SK-N-SH (cell line): ENCODE data around the gene SLC7A14.

ENCODE experiments used
- GABPA ChIP-seq: IDR thresholded peaks from 2 replicates; pipeline ENCODE4 v1.4.0; 2012; ENCODE audit warnings: low read depth, mild to moderate bottlenecking
- POLR2AphosphoS5 ChIP-seq: IDR thresholded peaks from 2 replicates; pipeline ENCODE4 v1.6.1; 2012; ENCODE audit warnings: low read depth, low read length
- RXRA ChIP-seq: IDR thresholded peaks from 2 replicates; pipeline ENCODE4 v1.4.0; 2012; ENCODE audit warnings: low read depth, mild to moderate bottlenecking, borderline replicate concordance
- SMC3 ChIP-seq: IDR thresholded peaks from 2 replicates; pipeline ENCODE4 v1.6.1; 2012; ENCODE audit warnings: low read depth, low read length, improper control_type of control experiment
- TAF1 ChIP-seq: IDR thresholded peaks from 2 replicates; pipeline ENCODE4 v1.6.1; 2012; ENCODE audit warnings: low read depth, mild to moderate bottlenecking, low read length, moderate library complexity, borderline replicate concordance
- TEAD4 ChIP-seq: IDR thresholded peaks from 2 replicates; pipeline ENCODE4 v1.4.0; 2012; ENCODE audit warnings: mild to moderate bottlenecking, borderline replicate concordance; ENCODE audit not compliant: insufficient read depth
- TF ChIP-seq, protein P1 (sequence below): IDR thresholded peaks from 2 replicates; pipeline ENCODE4 v1.4.0; 2012; ENCODE audit warnings: low read depth
- TF ChIP-seq, protein P2 (sequence below): fragments of 150-350 bp; IDR thresholded peaks from 2 replicates; pipeline ENCODE4 v1.6.1; 2017; ENCODE audit warnings: antibody characterized with exemption, low read length, low read depth, borderline replicate concordance
- TF ChIP-seq, protein P3 (sequence below): fragments of 200-600 bp; sonication (generic); IDR thresholded peaks from 2 replicates; pipeline ENCODE4 v1.6.1; 2017; ENCODE audit warnings: antibody characterized with exemption, mild to moderate bottlenecking, moderate library complexity

DNA sequence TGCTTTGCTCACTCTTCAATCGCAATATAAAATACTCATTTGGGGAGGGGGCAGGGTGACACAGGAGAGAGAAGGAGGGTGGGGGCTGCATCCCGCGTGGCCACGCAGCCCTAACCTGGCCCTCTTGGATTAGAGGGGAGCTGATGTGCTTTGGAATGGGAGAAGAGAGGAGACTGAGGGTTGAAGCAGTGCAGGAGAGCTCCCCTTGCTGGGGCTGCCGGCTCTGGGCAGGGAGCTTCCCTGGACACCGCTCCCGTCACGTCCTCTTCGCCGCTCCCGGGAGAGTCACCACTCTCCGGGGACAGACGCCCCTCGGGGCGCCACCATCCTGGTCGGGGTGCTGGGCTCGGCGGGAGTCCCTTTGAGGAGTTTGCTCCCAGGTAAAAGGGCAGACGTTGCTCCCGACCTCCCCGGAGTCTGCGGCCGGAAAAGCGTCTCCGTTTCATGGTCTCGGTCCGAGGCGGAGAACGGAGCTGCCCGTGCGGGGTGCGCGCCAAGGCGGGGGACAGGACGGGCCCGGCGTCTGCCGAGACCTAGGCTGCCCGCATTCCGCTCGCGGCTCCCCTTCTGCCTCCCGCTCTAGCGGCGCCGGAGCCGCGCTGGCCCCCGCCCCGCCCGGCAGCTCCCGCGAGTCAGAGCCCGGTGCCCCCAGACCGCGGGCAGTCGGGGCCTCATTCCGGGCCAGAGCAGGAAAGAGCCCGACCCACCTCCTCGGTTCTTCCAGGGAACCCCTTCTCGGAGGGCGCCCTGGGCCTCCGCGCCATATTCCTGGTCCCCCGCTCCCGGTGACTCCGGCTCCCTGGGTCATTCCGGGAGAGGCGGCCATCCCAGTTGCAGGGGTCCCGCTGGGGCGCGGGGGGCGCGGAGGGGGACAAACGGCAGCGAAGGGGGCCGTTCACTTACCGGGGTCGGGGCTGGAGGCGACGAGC is 603 bp downstream of the SLC7A14 start:
- TF ChIP-seq TAF1 (no peak), SMC3 (no peak), GABPA (no peak), POLR2AphosphoS5 (no peak), TEAD4 (no peak), RXRA (no peak)
- TF ChIP-seq, protein P1, sequence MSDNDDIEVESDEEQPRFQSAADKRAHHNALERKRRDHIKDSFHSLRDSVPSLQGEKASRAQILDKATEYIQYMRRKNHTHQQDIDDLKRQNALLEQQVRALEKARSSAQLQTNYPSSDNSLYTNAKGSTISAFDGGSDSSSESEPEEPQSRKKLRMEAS = no peak
- TF ChIP-seq, protein P2, sequence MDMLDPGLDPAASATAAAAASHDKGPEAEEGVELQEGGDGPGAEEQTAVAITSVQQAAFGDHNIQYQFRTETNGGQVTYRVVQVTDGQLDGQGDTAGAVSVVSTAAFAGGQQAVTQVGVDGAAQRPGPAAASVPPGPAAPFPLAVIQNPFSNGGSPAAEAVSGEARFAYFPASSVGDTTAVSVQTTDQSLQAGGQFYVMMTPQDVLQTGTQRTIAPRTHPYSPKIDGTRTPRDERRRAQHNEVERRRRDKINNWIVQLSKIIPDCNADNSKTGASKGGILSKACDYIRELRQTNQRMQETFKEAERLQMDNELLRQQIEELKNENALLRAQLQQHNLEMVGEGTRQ = no peak
- TF ChIP-seq, protein P3, sequence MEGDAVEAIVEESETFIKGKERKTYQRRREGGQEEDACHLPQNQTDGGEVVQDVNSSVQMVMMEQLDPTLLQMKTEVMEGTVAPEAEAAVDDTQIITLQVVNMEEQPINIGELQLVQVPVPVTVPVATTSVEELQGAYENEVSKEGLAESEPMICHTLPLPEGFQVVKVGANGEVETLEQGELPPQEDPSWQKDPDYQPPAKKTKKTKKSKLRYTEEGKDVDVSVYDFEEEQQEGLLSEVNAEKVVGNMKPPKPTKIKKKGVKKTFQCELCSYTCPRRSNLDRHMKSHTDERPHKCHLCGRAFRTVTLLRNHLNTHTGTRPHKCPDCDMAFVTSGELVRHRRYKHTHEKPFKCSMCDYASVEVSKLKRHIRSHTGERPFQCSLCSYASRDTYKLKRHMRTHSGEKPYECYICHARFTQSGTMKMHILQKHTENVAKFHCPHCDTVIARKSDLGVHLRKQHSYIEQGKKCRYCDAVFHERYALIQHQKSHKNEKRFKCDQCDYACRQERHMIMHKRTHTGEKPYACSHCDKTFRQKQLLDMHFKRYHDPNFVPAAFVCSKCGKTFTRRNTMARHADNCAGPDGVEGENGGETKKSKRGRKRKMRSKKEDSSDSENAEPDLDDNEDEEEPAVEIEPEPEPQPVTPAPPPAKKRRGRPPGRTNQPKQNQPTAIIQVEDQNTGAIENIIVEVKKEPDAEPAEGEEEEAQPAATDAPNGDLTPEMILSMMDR = no peak
